ENCODE measurements around the gene TTC32.

TTC32 gene

GRCh38 chr2:19874726-19875125 is 27.1 kb downstream of the TTC32 start:
- TF ChIP-seq, protein P1, sequence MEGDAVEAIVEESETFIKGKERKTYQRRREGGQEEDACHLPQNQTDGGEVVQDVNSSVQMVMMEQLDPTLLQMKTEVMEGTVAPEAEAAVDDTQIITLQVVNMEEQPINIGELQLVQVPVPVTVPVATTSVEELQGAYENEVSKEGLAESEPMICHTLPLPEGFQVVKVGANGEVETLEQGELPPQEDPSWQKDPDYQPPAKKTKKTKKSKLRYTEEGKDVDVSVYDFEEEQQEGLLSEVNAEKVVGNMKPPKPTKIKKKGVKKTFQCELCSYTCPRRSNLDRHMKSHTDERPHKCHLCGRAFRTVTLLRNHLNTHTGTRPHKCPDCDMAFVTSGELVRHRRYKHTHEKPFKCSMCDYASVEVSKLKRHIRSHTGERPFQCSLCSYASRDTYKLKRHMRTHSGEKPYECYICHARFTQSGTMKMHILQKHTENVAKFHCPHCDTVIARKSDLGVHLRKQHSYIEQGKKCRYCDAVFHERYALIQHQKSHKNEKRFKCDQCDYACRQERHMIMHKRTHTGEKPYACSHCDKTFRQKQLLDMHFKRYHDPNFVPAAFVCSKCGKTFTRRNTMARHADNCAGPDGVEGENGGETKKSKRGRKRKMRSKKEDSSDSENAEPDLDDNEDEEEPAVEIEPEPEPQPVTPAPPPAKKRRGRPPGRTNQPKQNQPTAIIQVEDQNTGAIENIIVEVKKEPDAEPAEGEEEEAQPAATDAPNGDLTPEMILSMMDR (IDR thresholded peaks at IDR 0.05; ENCODE audit: insufficient read depth, low read depth, low read length, missing control alignments): no peak
- no peak overlapping the region for H3K4me3 ChIP-seq (ENCODE audit: low read depth, low read length)
- DNase-seq (ENCODE audit: low read depth): no peak

GRCh38 chr2:19873014-19873413 is 28.8 kb downstream of the TTC32 start:
- TF ChIP-seq, protein P1 (IDR thresholded peaks at IDR 0.05; ENCODE audit: insufficient read depth, low read depth, low read length, missing control alignments): no peak
- H3K4me3 ChIP-seq (ENCODE audit: low read depth, low read length): no peak overlapping the region
- no peak for DNase-seq (ENCODE audit: low read depth)

GRCh38 chr2:19872302-19872701 is 29.5 kb downstream of the TTC32 start:
- TF ChIP-seq, protein P1 (IDR thresholded peaks at IDR 0.05; ENCODE audit: insufficient read depth, low read depth, low read length, missing control alignments): no peak
- no peak for DNase-seq (ENCODE audit: low read depth)
- H3K4me3 ChIP-seq (ENCODE audit: low read depth, low read length): no peak overlapping the region

- TF ChIP-seq, protein P1 (IDR thresholded peaks at IDR 0.05; ENCODE audit: insufficient read depth, low read depth, low read length, missing control alignments): no peak
- H3K4me3 ChIP-seq (ENCODE audit: low read depth, low read length): no peak overlapping the region
- DNase-seq (ENCODE audit: low read depth): no peak
Observed at GRCh38 chr2:19871836-19872235, 29.9 kb downstream of the TTC32 start.

GRCh38 chr2:19870792-19871191 is 31.0 kb downstream of the TTC32 start:
- TF ChIP-seq, protein P1 (IDR thresholded peaks at IDR 0.05; ENCODE audit: insufficient read depth, low read depth, low read length, missing control alignments): no peak
- DNase-seq (ENCODE audit: low read depth): no peak
- no peak overlapping the region for H3K4me3 ChIP-seq (ENCODE audit: low read depth, low read length)

GRCh38 chr2:19868701-19869580 is 32.8 kb downstream of the TTC32 start:
- TF ChIP-seq, protein P1 (IDR thresholded peaks at IDR 0.05; ENCODE audit: insufficient read depth, low read depth, low read length, missing control alignments): no peak
- H3K4me3 ChIP-seq (ENCODE audit: low read depth, low read length): peak overlapping the region; percentile 62
- peak; percentile 75 for DNase-seq (ENCODE audit: low read depth)
